GM23248 (cell line): ENCODE results near the gene REG4.

Experiments used
- EZH2 ChIP-seq: fragments of 200-600 bp; sonication (generic); IDR thresholded peaks from 2 replicates; pipeline ENCODE4 v1.6.1; 2018; ENCODE audit warnings: antibody characterized with exemption, mild to moderate bottlenecking; ENCODE audit not compliant: insufficient read depth, poor library complexity, severe bottlenecking
- EZH2phosphoT487 ChIP-seq: fragments of 200-600 bp; sonication (generic); IDR thresholded peaks from 2 replicates; pipeline ENCODE4 v1.6.1; 2018; ENCODE audit warnings: antibody characterized with exemption, moderate library complexity, mild to moderate bottlenecking, low read depth; ENCODE audit not compliant: insufficient read depth

- TF ChIP-seq EZH2 (no peak), EZH2phosphoT487 (no peak)
Measured at GRCh38 chr1:119744598-119744942, 66.7 kb downstream of the REG4 start.
